Stimulated activated effector memory CD8-positive, alpha-beta T cell treated with anti-CD3 and anti-CD28 coated beads, Interleukin-12 subunit alpha, Interleukin-12 subunit beta, amount 100 ng/mL, for 72 hours (primary cell): ENCODE results near the gene ARHGEF4.

Experiments used
- ATAC-seq: fragments of 150-1000 bp; cut with Tn5 transposase; 2 replicates; pipeline ENCODE4 v1.10.0; 2021
- DNase-seq, 2 donors: peaks; one replicate each; pipeline ENCODE4 v3.0.0; 2021 to 2022; ENCODE audit warnings: low spot score in 2 of 2
- H3K27ac Mint-ChIP-seq: one replicate; pipeline ENCODE4 v1.8.0; 2022; ENCODE audit warnings: mild to moderate bottlenecking, mixed read lengths
- H3K36me3 Mint-ChIP-seq: one replicate; pipeline ENCODE4 v1.8.0; 2022; ENCODE audit warnings: mild to moderate bottlenecking, mixed read lengths
- H3K4me1 Mint-ChIP-seq: one replicate; pipeline ENCODE4 v1.8.0; 2022; ENCODE audit warnings: mixed read lengths
- H3K4me3 Mint-ChIP-seq: one replicate; pipeline ENCODE4 v1.8.0; 2022; ENCODE audit warnings: mild to moderate bottlenecking, mixed read lengths
- H3K9me3 Mint-ChIP-seq: one replicate; pipeline ENCODE4 v1.8.0; 2022; ENCODE audit warnings: mixed read lengths

The ARHGEF4 gene

DNA sequence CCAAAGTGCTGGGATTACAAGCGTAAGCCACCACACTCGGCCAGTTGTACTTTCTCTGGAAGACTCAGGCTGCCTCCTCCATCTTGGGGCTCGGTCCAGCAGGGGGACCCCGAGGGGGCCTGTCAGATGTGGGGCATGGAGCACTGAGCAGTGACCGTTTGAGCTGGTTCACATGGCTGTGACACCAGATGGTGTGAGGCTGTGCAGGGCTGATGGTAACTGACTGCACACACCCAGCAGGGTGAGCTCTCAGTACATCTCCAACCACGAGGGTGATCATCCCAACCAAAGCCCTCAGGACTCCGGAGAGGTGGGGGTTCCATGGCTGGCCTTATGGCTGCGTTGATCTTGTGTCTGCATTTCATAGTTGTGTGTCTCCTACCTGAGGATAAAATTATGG lies 193.1 kb downstream of the ARHGEF4 start:
- ATAC-seq (no peak), DNase-seq (peak in 1 of 2 donors; percentile 36)
- H3K4me3 Mint-ChIP-seq: no peak overlapping the region
- H3K9me3 Mint-ChIP-seq: no peaks in the 10 kb centered on the region
- no peaks in the 10 kb centered on the region for H3K4me1 Mint-ChIP-seq
- H3K36me3 Mint-ChIP-seq: no peaks in the 10 kb centered on the region
- no peak overlapping the region for H3K27ac Mint-ChIP-seq

DNA sequence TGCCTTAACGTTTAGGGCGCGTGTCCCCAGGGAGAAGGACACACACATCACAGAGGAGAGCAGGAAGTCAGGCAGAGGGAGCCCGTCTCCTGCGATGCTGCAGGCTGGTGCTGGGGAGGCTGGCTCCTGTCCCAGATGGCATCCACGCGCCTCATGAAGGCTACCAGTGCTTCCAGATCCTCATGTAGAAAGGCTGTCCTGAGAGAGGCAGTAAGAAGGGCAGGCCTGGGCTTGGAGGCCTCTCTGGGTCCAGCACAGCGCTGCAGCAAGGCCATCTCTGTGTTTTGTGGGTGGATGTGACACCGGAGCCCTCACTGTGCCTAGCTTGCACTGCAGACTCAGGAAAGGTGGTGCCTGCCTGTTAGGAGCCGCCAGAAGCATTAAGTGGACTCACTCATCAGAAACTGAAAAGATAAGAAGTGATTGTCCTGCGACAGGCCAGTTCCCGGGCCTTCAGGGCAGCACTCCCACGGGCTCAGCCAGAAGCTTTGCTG lies 193.8 kb downstream of the ARHGEF4 start:
- H3K27ac Mint-ChIP-seq: no peak overlapping the region
- no peak overlapping the region for H3K4me3 Mint-ChIP-seq
- no peaks in the 10 kb centered on the region for H3K9me3 Mint-ChIP-seq
- ATAC-seq (no peak), DNase-seq (peak in 1 of 2 donors; percentile 39)
- H3K4me1 Mint-ChIP-seq: no peaks in the 10 kb centered on the region
- H3K36me3 Mint-ChIP-seq: no peaks in the 10 kb centered on the region

DNA sequence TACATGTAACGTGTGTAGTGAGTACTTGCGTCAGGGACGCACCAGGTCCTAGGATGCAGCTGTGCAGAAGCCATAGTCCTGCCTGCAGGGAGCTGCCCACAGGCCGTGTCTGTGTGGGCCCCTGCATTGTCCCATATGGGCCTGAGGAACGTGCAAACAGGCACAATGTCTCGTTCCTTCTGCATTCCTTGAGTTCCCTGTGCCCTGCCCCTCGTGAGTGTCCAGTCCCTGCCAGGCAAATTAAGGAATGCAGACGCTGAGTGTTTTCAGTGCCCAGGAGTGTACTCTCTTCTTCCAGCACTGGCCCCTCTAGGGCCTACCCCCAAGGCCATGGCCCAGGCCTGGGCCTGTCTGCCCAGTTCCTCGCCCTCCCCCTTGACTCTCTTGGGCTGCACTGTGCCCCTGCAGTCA lies 194.7 kb downstream of the ARHGEF4 start:
- Mint-ChIP-seq H3K36me3 (no peaks in the 10 kb centered on the region), H3K27ac (no peak overlapping the region), H3K4me3 (no peak overlapping the region), H3K9me3 (no peaks in the 10 kb centered on the region), H3K4me1 (no peaks in the 10 kb centered on the region)
- DNase-seq: no peak
- ATAC-seq: no peak

- Mint-ChIP-seq H3K27ac (no peak overlapping the region), H3K36me3 (no peaks in the 10 kb centered on the region), H3K9me3 (no peaks in the 10 kb centered on the region), H3K4me3 (no peak overlapping the region), H3K4me1 (no peaks in the 10 kb centered on the region)
- peak in 1 of 2 donors; percentile 43 for DNase-seq
- no peak for ATAC-seq
Measured at GRCh38 chr2:131031875-131032274, 195.2 kb downstream of the ARHGEF4 start.

DNA sequence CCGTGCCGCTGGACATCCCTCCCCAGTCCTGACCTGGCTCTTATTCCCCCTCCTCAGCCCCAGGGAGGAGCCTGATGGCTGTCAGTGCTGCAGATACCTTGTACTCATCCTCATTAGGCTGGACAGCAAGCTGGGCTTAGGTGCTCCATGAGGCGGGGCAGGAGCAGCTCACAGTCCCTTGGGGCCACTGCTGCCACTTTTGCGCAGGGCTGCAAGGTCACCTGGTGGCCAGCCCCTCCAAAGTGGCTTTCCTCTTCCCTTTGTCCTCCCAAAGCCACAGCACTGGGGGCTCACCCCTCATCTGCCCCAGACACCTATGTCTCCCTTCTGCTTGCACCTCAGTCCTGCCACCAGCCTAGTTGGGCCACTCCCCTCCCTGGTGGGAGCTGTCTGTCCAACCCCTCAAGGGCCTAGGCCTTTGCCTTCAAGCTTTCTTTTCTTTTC lies 195.7 kb downstream of the ARHGEF4 start:
- peak overlapping the region; percentile 81 for H3K27ac Mint-ChIP-seq
- H3K36me3 Mint-ChIP-seq: no peaks in the 10 kb centered on the region
- DNase-seq (peak in 1 of 2 donors; percentile 41), ATAC-seq (no peak)
- no peaks in the 10 kb centered on the region for H3K4me1 Mint-ChIP-seq
- H3K4me3 Mint-ChIP-seq: no peak overlapping the region
- no peaks in the 10 kb centered on the region for H3K9me3 Mint-ChIP-seq

DNA sequence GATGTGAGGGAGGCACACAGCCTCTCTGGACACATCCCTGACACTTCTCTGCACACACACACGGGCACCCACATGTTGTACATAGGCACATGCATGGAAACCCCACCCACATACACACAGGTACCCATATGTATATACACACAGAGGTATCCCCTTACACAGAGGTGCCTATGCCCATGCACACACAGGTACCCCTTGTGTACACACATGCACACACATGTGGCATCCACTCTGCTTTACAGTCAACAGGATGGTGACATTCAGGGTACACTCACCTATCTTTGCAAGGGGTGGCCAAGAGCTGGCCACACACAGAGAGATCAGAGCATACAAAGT lies 197.0 kb downstream of the ARHGEF4 start:
- Mint-ChIP-seq H3K27ac (no peak overlapping the region), H3K9me3 (no peaks in the 10 kb centered on the region), H3K4me1 (no peaks in the 10 kb centered on the region), H3K4me3 (no peak overlapping the region), H3K36me3 (no peaks in the 10 kb centered on the region)
- ATAC-seq (no peak), DNase-seq (peak in 1 of 2 donors; percentile 46)

GRCh38 chr2:131034122-131035051 lies 197.7 kb downstream of the ARHGEF4 start:
- H3K27ac Mint-ChIP-seq: no peak overlapping the region
- peak overlapping the region; percentile 32 for H3K4me3 Mint-ChIP-seq
- no peaks in the 10 kb centered on the region for H3K36me3 Mint-ChIP-seq
- H3K4me1 Mint-ChIP-seq: peaks cover 4% of the 10 kb centered on the region
- ATAC-seq: peak; percentile 4
- DNase-seq: peak in 1 of 2 donors; percentile 47
- H3K9me3 Mint-ChIP-seq: no peaks in the 10 kb centered on the region

DNA sequence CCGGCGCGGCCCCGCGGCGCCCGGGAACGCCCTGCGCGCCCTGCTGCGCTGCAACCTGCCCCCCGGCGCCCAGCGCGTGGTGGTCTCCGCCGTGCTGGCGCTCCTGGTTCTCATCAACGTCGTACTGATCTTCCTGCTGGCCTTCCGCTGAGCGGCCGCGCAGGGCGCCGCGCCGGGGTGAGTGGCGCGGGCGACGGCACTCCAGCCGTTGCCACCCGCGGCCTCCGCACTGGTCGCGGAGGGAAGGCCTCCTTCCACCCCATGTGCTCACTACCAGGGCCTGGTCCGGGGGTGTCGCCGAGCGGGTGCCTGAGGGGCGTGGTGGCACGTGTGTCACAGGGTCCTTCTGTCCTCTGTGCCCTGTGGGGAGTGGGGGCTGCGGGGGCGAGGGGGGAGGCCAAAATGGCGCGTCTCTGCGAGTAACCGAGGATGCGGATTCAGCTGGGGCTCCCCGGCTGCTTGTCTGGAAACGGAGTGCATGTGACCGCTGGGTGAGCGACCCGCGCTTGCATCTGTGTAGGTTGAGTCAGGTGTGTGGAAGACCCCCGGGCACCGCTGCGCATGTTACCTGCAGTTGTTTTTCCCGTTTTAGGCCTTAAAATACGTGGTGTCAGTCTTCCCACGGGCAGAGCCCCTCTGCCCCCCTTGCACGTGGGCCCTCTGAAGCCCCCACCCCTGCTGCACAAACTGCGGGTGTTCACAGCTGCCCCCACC lies 198.6 kb downstream of the ARHGEF4 start:
- peaks cover 7% of the 10 kb centered on the region for H3K4me1 Mint-ChIP-seq
- DNase-seq (peak in 1 of 2 donors; percentile 46), ATAC-seq (no peak)
- no peaks in the 10 kb centered on the region for H3K36me3 Mint-ChIP-seq
- H3K27ac Mint-ChIP-seq: no peak overlapping the region
- no peaks in the 10 kb centered on the region for H3K9me3 Mint-ChIP-seq
- H3K4me3 Mint-ChIP-seq: peak overlapping the region; percentile 26

- Mint-ChIP-seq H3K4me3 (peak overlapping the region; percentile 26), H3K36me3 (no peaks in the 10 kb centered on the region), H3K9me3 (no peaks in the 10 kb centered on the region), H3K4me1 (peaks cover 12% of the 10 kb centered on the region), H3K27ac (no peak overlapping the region)
- DNase-seq: peak in 1 of 2 donors; percentile 48
- ATAC-seq: no peak
Measured at GRCh38 chr2:131035826-131036231, 199.1 kb downstream of the ARHGEF4 start.

DNA sequence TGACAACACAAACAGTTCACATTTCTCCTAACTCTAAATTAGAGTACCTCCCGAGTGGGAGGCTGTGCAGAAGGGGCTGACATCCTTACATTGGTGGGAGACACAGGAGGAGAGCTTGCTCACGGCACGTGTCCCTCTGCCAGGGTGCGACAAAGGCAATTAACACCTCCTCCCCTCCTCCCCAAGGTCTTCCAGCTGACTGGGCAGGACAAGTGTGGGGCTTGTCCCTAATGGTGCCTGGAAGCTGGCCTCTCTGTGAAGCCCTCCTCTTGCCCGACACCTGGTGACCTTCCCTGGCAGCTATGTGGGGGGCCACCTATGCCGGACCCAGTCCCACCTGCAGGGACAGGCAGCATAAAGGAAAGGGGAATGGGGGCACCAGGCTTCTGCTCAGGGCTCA lies 199.6 kb downstream of the ARHGEF4 start:
- DNase-seq (no peak), ATAC-seq (no peak)
- H3K36me3 Mint-ChIP-seq: no peaks in the 10 kb centered on the region
- H3K27ac Mint-ChIP-seq: no peak overlapping the region
- peaks cover 16% of the 10 kb centered on the region for H3K4me1 Mint-ChIP-seq
- H3K4me3 Mint-ChIP-seq: no peak overlapping the region
- H3K9me3 Mint-ChIP-seq: no peaks in the 10 kb centered on the region

DNA sequence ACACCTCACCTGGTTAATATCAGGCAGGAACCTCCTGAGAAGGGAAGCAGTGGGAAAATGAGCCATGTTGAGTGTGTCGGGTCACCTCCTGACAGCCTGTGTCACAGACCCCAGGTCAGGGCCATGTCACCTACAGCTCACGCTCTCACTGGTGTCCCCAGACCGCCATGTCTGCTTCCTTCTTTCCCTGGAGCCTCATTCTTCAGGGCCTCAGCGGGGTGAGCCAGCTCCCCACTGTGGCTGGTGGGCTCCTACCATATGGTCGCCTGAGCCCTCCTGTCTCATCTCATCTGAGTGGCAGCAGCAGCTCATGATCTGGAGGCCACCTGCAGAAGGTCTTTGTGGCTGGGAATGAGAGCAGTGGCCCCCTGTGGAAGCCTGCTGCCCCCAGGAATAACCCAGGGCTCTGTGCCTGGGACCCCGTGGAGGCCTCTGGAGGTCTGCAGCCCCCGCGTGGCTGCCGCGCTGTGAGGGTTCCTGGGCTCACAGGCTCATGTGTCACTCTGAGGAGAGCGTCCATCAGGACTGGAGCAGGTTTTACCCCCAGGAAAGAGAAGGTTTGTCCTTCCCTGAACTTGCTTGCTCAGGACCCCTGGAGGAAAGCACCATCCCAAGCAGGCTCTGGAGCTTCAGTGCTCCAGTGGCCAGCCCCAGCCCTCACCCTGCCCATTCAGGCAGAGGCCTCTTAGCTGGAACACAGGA lies 200.1 kb downstream of the ARHGEF4 start:
- no peak for ATAC-seq
- no peak overlapping the region for H3K27ac Mint-ChIP-seq
- peaks cover 22% of the 10 kb centered on the region for H3K4me1 Mint-ChIP-seq
- peak in 1 of 2 donors; percentile 48 for DNase-seq
- H3K36me3 Mint-ChIP-seq: no peaks in the 10 kb centered on the region
- no peaks in the 10 kb centered on the region for H3K9me3 Mint-ChIP-seq
- H3K4me3 Mint-ChIP-seq: no peak overlapping the region

DNA sequence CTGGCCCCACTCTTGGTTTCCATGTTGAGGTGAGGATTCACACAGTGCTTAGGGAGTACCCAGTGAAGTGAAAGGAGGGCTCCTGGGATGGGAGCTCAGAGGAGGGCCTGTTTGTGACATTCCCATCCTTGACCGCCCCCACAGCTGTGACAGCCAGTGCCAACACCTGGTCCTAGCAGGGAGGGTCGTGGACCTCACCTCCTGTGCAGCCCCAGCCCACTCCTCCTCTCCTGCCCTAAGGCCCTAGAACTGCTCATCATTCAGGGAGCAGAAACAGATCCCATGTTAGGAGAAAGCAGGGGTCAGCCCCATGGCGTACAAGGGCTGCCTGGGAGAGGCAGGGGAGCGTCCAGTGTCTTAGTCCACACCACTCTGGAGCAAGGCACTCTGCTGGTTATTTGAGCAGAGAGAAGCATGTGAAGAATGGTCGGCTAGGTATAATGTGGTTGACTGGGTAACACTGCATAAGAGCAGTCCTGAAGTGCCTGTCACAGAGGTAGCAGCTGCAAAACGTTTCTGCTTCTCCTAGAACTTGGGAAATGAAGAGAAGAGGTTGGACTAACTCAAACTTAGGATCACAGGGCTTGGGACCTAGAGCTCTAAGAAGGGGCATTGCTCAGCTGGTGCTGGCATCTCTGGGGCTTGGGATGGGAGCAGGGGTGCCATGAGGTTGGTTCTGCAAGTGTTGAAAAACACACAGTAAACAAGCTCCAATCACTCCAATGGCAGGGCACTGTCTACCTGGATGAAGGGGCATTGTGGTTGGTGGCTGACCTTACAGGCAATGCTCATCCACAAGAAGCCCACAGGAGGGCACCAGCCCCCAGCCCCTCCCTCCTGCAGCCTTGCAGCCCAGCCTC lies 200.9 kb downstream of the ARHGEF4 start:
- DNase-seq: peak in 1 of 2 donors; percentile 49
- no peak for ATAC-seq
- H3K36me3 Mint-ChIP-seq: no peaks in the 10 kb centered on the region
- H3K4me1 Mint-ChIP-seq: peaks cover 23% of the 10 kb centered on the region
- H3K9me3 Mint-ChIP-seq: no peaks in the 10 kb centered on the region
- no peak overlapping the region for H3K4me3 Mint-ChIP-seq
- H3K27ac Mint-ChIP-seq: no peak overlapping the region

DNA sequence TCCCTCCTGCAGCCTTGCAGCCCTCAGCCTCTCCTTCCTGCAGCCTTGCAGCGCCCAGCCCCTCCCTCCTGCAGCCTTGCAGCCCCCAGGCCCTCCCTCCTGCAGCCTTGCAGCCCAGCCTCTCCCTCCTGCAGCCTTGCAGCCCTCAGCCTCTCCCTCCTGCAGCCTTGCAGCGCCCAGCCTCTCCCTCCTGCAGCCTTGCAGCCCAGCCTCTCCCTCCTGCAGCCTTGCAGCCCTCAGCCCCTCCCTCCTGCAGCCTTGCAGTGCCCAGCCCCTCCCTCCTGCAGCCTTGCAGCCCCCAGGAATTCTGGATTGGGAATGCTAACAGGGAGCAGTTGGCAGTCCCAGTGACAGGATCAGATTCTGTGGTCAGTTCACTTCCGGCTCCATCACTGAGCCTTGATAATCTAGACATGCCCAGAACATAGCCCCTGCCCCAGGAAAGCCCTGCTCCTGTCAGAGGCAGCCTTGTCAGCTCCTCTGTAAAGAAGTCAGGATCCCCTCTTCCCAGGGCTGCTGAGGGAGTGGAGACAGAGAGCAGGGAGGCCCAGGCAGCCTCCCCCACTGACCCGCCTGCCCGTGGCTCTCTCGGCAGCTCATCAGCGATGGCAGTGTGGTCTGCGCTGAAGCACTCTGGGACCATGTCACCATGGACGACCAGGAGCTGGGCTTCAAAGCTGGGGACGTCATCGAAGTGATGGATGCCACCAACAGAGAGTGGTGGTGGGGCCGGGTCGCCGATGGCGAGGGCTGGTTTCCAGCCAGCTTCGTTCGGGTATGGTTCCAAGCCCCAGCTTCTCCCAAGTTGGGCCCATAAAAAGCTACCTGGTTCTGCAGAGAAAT lies 201.8 kb downstream of the ARHGEF4 start:
- H3K4me3 Mint-ChIP-seq: no peak overlapping the region
- H3K9me3 Mint-ChIP-seq: no peaks in the 10 kb centered on the region
- H3K36me3 Mint-ChIP-seq: no peaks in the 10 kb centered on the region
- no peak for ATAC-seq
- H3K4me1 Mint-ChIP-seq: peaks cover 23% of the 10 kb centered on the region
- peak in 1 of 2 donors; percentile 45 for DNase-seq
- no peak overlapping the region for H3K27ac Mint-ChIP-seq

DNA sequence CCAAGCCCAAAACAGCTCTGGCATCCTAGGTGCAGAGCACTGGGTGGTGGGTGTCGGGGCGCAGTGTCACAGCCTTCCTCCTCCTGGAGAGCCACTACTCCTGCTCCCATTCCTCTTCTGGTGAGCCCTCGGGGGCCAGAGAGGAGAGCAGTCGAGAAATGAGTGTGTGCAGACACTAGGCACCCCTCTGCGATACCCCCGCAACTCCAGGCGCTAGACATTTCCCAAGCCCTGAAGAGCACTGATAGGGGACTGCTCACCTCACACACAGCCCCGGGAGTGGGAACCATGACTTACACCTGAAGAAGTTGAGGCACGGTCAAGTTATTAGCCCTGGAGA lies 202.4 kb downstream of the ARHGEF4 start:
- Mint-ChIP-seq H3K9me3 (no peaks in the 10 kb centered on the region), H3K27ac (no peak overlapping the region), H3K4me1 (peaks cover 23% of the 10 kb centered on the region), H3K36me3 (no peaks in the 10 kb centered on the region), H3K4me3 (peak overlapping the region; percentile 57)
- ATAC-seq (no peak), DNase-seq (peak in 1 of 2 donors; percentile 43)
